ENCODE data around the gene VTA1. TPM values are rescaled to one million over a fixed set of nuclear protein-coding genes. Genes with fewer than 3 reads are reported as not detected.

The VTA1 gene
- total RNA-seq, 1 experiment from 2014 or later = 67.8 TPM

GRCh38 chr6:142258305-142258704 lies 111.2 kb downstream of the VTA1 start:
- TF ChIP-seq CTCF (IDR thresholded peaks at IDR 0.05 in 2 of 3, conservative IDR thresholded peaks at IDR 0.05 in 1 of 3; ENCODE audit: borderline replicate concordance in 1 of 3, insufficient read depth in 1 of 3, low read depth in 2 of 3, low read length in 2 of 3) = no peak
- no peak for TF ChIP-seq EGR1 (IDR thresholded peaks at IDR 0.05; ENCODE audit: low read depth)
- TF ChIP-seq EZH2phosphoT487 (IDR thresholded peaks at IDR 0.05; ENCODE audit: borderline replicate concordance) = no peak
- no peak for TF ChIP-seq MAX (IDR thresholded peaks at IDR 0.05)
- TF ChIP-seq SIN3A (IDR thresholded peaks at IDR 0.05; ENCODE audit: low read depth) = no peak
- TF ChIP-seq ELF1 (IDR thresholded peaks at IDR 0.05; ENCODE audit: borderline replicate concordance, low read depth) = no peak
- no peak for TF ChIP-seq POLR2A (IDR thresholded peaks at IDR 0.05; ENCODE audit: borderline replicate concordance, extremely low read depth, insufficient read depth, insufficient read length)
- Histone ChIP-seq H3K27ac (ENCODE audit: low read depth, low read length) (no peak overlapping the region), H3K9ac (ENCODE audit: low read length) (no peak overlapping the region), H4K20me1 (ENCODE audit: insufficient read depth) (no peaks in the 10 kb centered on the region), H3K36me3 (ENCODE audit: control insufficient read depth in 1 of 2, insufficient read depth in 2 of 2, low read length in 2 of 2) (no peaks in the 10 kb centered on the region), H3K4me3 (replicated peaks in 1 of 2; ENCODE audit: low read depth in 1 of 2, low read length in 2 of 2) (no peak overlapping the region), H3K4me1 (ENCODE audit: control insufficient read depth in 1 of 2, insufficient read depth in 2 of 2, low read length in 2 of 2) (no peaks in the 10 kb centered on the region), H3K4me2 (ENCODE audit: low read length) (no peak overlapping the region), H3K79me2 (ENCODE audit: insufficient read depth, low read length) (no peaks in the 10 kb centered on the region), H3K27me3 (ENCODE audit: insufficient read depth, low read length) (no peaks in the 10 kb centered on the region), H2AFZ (ENCODE audit: low read depth, low read length, poor library complexity, severe bottlenecking) (no peak overlapping the region), H3K9me3 (ENCODE audit: control insufficient read depth in 1 of 2, insufficient read depth in 1 of 2, low read depth in 1 of 2, low read length in 2 of 2) (no peaks in the 10 kb centered on the region), H3K9me2 (ENCODE audit: insufficient read depth) (no peaks in the 10 kb centered on the region)
- DNase-seq (ENCODE audit: low read depth, low spot score) (no peak), ATAC-seq (no peak)
- no TSS peak for BruUV-seq (replicated peaks)
- ChIA-PET CTCF (no interaction called here), POLR2A (no interaction called here), RAD21 (ENCODE audit: low non-redundant PET in 1 of 2, low total read pairs in 2 of 2, uncharacterized antibody in 2 of 2, unreplicated experiment in 2 of 2) (no interaction called here)
- intact Hi-C loops (cut with micrococcal nuclease) = no loop called here

GRCh38 chr6:142258757-142259156 lies 111.7 kb downstream of the VTA1 start:
- CTCF ChIA-PET = no interaction called here
- no peaks in the 10 kb centered on the region for H3K36me3 ChIP-seq (ENCODE audit: control insufficient read depth in 1 of 2, insufficient read depth in 2 of 2, low read length in 2 of 2)
- H3K4me3 ChIP-seq (replicated peaks in 1 of 2; ENCODE audit: low read depth in 1 of 2, low read length in 2 of 2) = no peak overlapping the region
- no peaks in the 10 kb centered on the region for H4K20me1 ChIP-seq (ENCODE audit: insufficient read depth)
- H3K9me3 ChIP-seq (ENCODE audit: control insufficient read depth in 1 of 2, insufficient read depth in 1 of 2, low read depth in 1 of 2, low read length in 2 of 2) = no peaks in the 10 kb centered on the region
- no peak overlapping the region for H3K27ac ChIP-seq (ENCODE audit: low read depth, low read length)
- intact Hi-C loops (cut with micrococcal nuclease) = no loop called here
- no TSS peak for BruUV-seq (replicated peaks)
- H3K4me1 ChIP-seq (ENCODE audit: control insufficient read depth in 1 of 2, insufficient read depth in 2 of 2, low read length in 2 of 2) = no peaks in the 10 kb centered on the region
- POLR2A ChIA-PET = no interaction called here
- TF ChIP-seq ATF3 (IDR thresholded peaks at IDR 0.05) = no peak
- no peak for TF ChIP-seq JUND (IDR thresholded peaks at IDR 0.05)
- TF ChIP-seq SP1 (IDR thresholded peaks at IDR 0.05; ENCODE audit: low read depth) = no peak
- no peak for TF ChIP-seq FOSL1 (IDR thresholded peaks at IDR 0.05; ENCODE audit: low read depth)
- no peak for TF ChIP-seq POLR2AphosphoS5 (IDR thresholded peaks at IDR 0.05; ENCODE audit: low read depth, low read length)
- TF ChIP-seq ELF1 (IDR thresholded peaks at IDR 0.05; ENCODE audit: borderline replicate concordance, low read depth) = no peak
- no peak for TF ChIP-seq ZNF274 (IDR thresholded peaks at IDR 0.05; ENCODE audit: low read depth, low read length)
- TF ChIP-seq SIN3A (IDR thresholded peaks at IDR 0.05; ENCODE audit: low read depth) = no peak
- no peak for TF ChIP-seq SRF (IDR thresholded peaks at IDR 0.05; ENCODE audit: low read depth)
- TF ChIP-seq CBX3 (IDR thresholded peaks at IDR 0.05; ENCODE audit: low read depth) = no peak
- TF ChIP-seq ZBTB33 (IDR thresholded peaks at IDR 0.05; ENCODE audit: extremely low read depth, insufficient replicate concordance, low read length) = no peak
- TF ChIP-seq CEBPB (IDR thresholded peaks at IDR 0.05; ENCODE audit: low read depth) = no peak
- RAD21 ChIA-PET (ENCODE audit: low non-redundant PET in 1 of 2, low total read pairs in 2 of 2, uncharacterized antibody in 2 of 2, unreplicated experiment in 2 of 2) = no interaction called here
- H3K27me3 ChIP-seq (ENCODE audit: insufficient read depth, low read length) = no peaks in the 10 kb centered on the region
- H3K4me2 ChIP-seq (ENCODE audit: low read length) = no peak overlapping the region
- DNase-seq (ENCODE audit: low read depth, low spot score) (no peak), ATAC-seq (no peak)
- H3K79me2 ChIP-seq (ENCODE audit: insufficient read depth, low read length) = no peaks in the 10 kb centered on the region
- no peak overlapping the region for H3K9ac ChIP-seq (ENCODE audit: low read length)
- H3K9me2 ChIP-seq (ENCODE audit: insufficient read depth) = no peaks in the 10 kb centered on the region
- H2AFZ ChIP-seq (ENCODE audit: low read depth, low read length, poor library complexity, severe bottlenecking) = no peak overlapping the region

Measured in HCT116 (cell line).